OCI-LY1 (cell line): Measurements from ENCODE around the gene PTH2R.
A peak's percentile ranks its signal among the peaks of the same experiment; 100 is the strongest.
"Not testable (repeated sequence)": the region's sequence is repeated elsewhere in the genome, so short reads cannot be mapped to it uniquely, and the experiment has no call there.

ENCODE experiments used
- H2AFZ ChIP-seq: fragments of 200-600 bp; sonication (generic), shearing (Covaris generic); 2 replicates; pipeline ENCODE4 v1.6.0; 2014; ENCODE audit warnings: antibody characterized with exemption, mild to moderate bottlenecking, low read length
- H3F3A ChIP-seq: fragments of 200-600 bp; sonication (generic), shearing (Covaris generic); 2 replicates; pipeline ENCODE4 v1.6.0; 2014; ENCODE audit warnings: mild to moderate bottlenecking, antibody characterized with exemption, low read length, moderate library complexity; ENCODE audit not compliant: insufficient read depth
- H3K27ac ChIP-seq: fragments of 200-600 bp; sonication (generic); 2 replicates; pipeline ENCODE4 v1.5.1; 2014; ENCODE audit warnings: low read length, mixed run types, mild to moderate bottlenecking, low read depth; ENCODE audit not compliant: poor library complexity, severe bottlenecking
- H3K27me3 ChIP-seq: fragments of 200-600 bp; sonication (generic); 2 replicates; pipeline ENCODE4 v1.6.0; 2014; ENCODE audit warnings: antibody characterized with exemption, mild to moderate bottlenecking, low read length, moderate library complexity; ENCODE audit not compliant: insufficient read depth
- H3K36me3 ChIP-seq: fragments of 200-600 bp; sonication (generic); 2 replicates; pipeline ENCODE4 v1.6.1; 2014; ENCODE audit warnings: mild to moderate bottlenecking, antibody characterized with exemption, low read length, moderate library complexity, mixed read lengths; ENCODE audit not compliant: insufficient read depth
- H3K4me1 ChIP-seq: fragments of 200-600 bp; sonication (generic); 2 replicates; pipeline ENCODE4 v1.5.1; 2014; ENCODE audit warnings: mild to moderate bottlenecking, low read length, moderate library complexity; ENCODE audit not compliant: insufficient read depth, severe bottlenecking
- H3K4me2 ChIP-seq: fragments of 200-600 bp; sonication (generic), shearing (Covaris generic); 2 replicates; pipeline ENCODE4 v1.6.1; 2014; ENCODE audit warnings: low read length
- H3K4me3 ChIP-seq: fragments of 200-600 bp; sonication (generic); 2 replicates; pipeline ENCODE4 v1.5.1; 2014; ENCODE audit warnings: low read length, low read depth, mild to moderate bottlenecking, mixed read lengths; ENCODE audit not compliant: poor library complexity, severe bottlenecking
- H3K79me2 ChIP-seq: fragments of 200-600 bp; shearing (Covaris generic); 2 replicates; pipeline ENCODE4 v1.6.1; 2016; ENCODE audit warnings: mixed run types, low read length, mixed read lengths; ENCODE audit not compliant: insufficient read depth
- H3K9ac ChIP-seq: fragments of 200-600 bp; sonication (generic), shearing (Covaris generic); 2 replicates; pipeline ENCODE4 v1.6.1; 2014; ENCODE audit warnings: mild to moderate bottlenecking, low read length, mixed read lengths
- H3K9me2 ChIP-seq: fragments of 200-600 bp; sonication (generic), shearing (Covaris generic); 2 replicates; pipeline ENCODE4 v1.6.1; 2014; ENCODE audit warnings: low read depth, mild to moderate bottlenecking, low read length, mixed read lengths
- H3K9me3 ChIP-seq: fragments of 200-600 bp; shearing (Covaris generic); 2 replicates; pipeline ENCODE4 v1.6.1; 2014; ENCODE audit warnings: low read length, mixed read lengths
- H4K20me1 ChIP-seq: fragments of 200-600 bp; sonication (generic), shearing (Covaris generic); 2 replicates; pipeline ENCODE4 v1.6.0; 2016; ENCODE audit warnings: mild to moderate bottlenecking, low read length; ENCODE audit not compliant: insufficient read depth
- EZH2 ChIP-seq: fragments of 200-600 bp; sonication (generic), shearing (Covaris generic); IDR thresholded peaks from 2 replicates; pipeline ENCODE4 v1.8.0; 2017; ENCODE audit warnings: borderline replicate concordance, mixed run types, mild to moderate bottlenecking, antibody characterized with exemption, low read length, moderate library complexity, mixed read lengths
- TF ChIP-seq, protein P1 (sequence below): fragments of 200-600 bp; sonication (generic), shearing (Covaris generic); IDR thresholded peaks from 2 replicates; pipeline ENCODE4 v1.5.1; 2017; ENCODE audit warnings: mild to moderate bottlenecking, antibody characterized with exemption, low read length, moderate library complexity, mixed read lengths

Gene PTH2R

GRCh38 chr2:208392300-208392699, 14.3 kb upstream of the PTH2R start:
- TF ChIP-seq, protein P1, sequence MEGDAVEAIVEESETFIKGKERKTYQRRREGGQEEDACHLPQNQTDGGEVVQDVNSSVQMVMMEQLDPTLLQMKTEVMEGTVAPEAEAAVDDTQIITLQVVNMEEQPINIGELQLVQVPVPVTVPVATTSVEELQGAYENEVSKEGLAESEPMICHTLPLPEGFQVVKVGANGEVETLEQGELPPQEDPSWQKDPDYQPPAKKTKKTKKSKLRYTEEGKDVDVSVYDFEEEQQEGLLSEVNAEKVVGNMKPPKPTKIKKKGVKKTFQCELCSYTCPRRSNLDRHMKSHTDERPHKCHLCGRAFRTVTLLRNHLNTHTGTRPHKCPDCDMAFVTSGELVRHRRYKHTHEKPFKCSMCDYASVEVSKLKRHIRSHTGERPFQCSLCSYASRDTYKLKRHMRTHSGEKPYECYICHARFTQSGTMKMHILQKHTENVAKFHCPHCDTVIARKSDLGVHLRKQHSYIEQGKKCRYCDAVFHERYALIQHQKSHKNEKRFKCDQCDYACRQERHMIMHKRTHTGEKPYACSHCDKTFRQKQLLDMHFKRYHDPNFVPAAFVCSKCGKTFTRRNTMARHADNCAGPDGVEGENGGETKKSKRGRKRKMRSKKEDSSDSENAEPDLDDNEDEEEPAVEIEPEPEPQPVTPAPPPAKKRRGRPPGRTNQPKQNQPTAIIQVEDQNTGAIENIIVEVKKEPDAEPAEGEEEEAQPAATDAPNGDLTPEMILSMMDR, result peak; percentile 5; the same call in 1 of the 2 replicates
- no peak for TF ChIP-seq EZH2
- Histone ChIP-seq H4K20me1 (no peaks in the 10 kb centered on the region), H3K79me2 (no peaks in the 10 kb centered on the region), H3K27me3 (no peaks in the 10 kb centered on the region), H3K36me3 (no peaks in the 10 kb centered on the region), H3K9me3 (peaks cover 6% of the 10 kb centered on the region), H2AFZ (no peak overlapping the region), H3F3A (no peaks in the 10 kb centered on the region), H3K4me1 (no peaks in the 10 kb centered on the region), H3K4me3 (no peak overlapping the region), H3K27ac (no peak overlapping the region), H3K9ac (no peak overlapping the region), H3K4me2 (no peak overlapping the region), H3K9me2 (no peaks in the 10 kb centered on the region)

DNA sequence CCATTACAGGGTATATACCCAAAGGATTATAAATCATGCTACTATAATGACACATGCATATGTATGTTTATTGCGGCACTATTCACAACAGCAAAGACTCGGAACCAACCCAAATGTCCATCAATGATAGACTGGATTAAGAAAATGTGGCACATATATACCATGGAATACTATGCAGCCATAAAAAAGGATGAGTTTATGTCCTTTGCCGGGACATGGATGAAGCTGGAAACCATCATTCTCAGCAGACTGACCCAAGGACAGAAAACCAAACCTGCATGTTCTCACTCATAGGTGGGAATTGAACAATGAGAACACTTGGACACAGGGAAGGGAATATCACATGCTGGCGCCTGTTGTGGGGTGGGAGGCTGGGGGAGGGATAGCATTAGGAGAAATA, 9.8 kb upstream of the PTH2R start:
- H3K79me2 ChIP-seq, H3K9ac ChIP-seq, H3F3A ChIP-seq, H3K9me3 ChIP-seq, H3K4me2 ChIP-seq, H3K4me3 ChIP-seq, H3K9me2 ChIP-seq, H2AFZ ChIP-seq, H4K20me1 ChIP-seq, H3K36me3 ChIP-seq, H3K4me1 ChIP-seq, H3K27ac ChIP-seq, H3K27me3 ChIP-seq: not testable (repeated sequence)

GRCh38 chr2:208399201-208399600, 7.4 kb upstream of the PTH2R start:
- Histone ChIP-seq H3F3A (no peaks in the 10 kb centered on the region), H3K4me3 (no peak overlapping the region), H4K20me1 (no peaks in the 10 kb centered on the region), H3K4me1 (no peaks in the 10 kb centered on the region), H3K9me2 (no peaks in the 10 kb centered on the region), H3K27me3 (no peaks in the 10 kb centered on the region), H3K9me3 (peaks cover 4% of the 10 kb centered on the region), H3K4me2 (no peak overlapping the region), H3K9ac (no peak overlapping the region), H2AFZ (no peak overlapping the region), H3K36me3 (no peaks in the 10 kb centered on the region), H3K79me2 (no peaks in the 10 kb centered on the region), H3K27ac (no peak overlapping the region)
- no peak for TF ChIP-seq EZH2
- TF ChIP-seq, protein P1, result no peak

DNA sequence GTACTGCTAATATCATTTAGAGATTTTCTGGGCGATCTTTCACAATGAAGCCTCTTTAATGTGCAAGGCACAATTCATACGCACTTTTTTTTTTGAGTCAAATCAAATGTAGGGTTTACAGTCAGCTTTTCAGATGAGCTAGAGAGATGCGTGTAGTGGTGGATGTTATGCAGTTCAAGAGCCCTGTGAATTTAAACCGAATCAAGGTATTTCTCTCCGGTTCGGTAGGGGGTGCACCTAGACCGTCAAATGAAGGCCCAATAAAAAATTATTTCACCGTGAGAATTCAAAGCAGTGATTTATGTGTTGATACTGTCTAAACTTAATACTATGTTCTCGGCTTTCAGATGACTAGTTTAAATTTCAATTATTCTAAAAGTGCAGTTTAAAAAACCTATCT, 1.1 kb downstream of the PTH2R start:
- no peaks in the 10 kb centered on the region for H3K36me3 ChIP-seq
- no peak overlapping the region for H3K9ac ChIP-seq
- no peak overlapping the region for H3K4me3 ChIP-seq
- no peak overlapping the region for H3K27ac ChIP-seq
- H3K79me2 ChIP-seq, result no peaks in the 10 kb centered on the region
- H3K9me3 ChIP-seq, result no peaks in the 10 kb centered on the region
- no peaks in the 10 kb centered on the region for H4K20me1 ChIP-seq
- H3F3A ChIP-seq, result no peaks in the 10 kb centered on the region
- H2AFZ ChIP-seq, result no peak overlapping the region
- no peaks in the 10 kb centered on the region for H3K9me2 ChIP-seq
- TF ChIP-seq EZH2, result no peak
- TF ChIP-seq, protein P1, result peak; percentile 51
- no peaks in the 10 kb centered on the region for H3K27me3 ChIP-seq
- no peak overlapping the region for H3K4me2 ChIP-seq
- H3K4me1 ChIP-seq, result no peaks in the 10 kb centered on the region
